Activated naive CD8-positive, alpha-beta T cell treated with anti-CD3 and anti-CD28 coated beads, Interleukin-2, amount 50 U/mL, for 16 hours (primary cell): ENCODE data around the gene TCF7.
A peak's percentile ranks its signal among the peaks of the same experiment; 100 is the strongest.

Source experiments
- DNase-seq: peaks from one replicate; pipeline ENCODE4 v3.0.0-alpha.2; 2020; ENCODE audit warnings: low read depth, low spot score

TCF7 gene

GRCh38 chr5:134113363-134113889, 1.1 kb upstream of the TCF7 start:
- no peak for DNase-seq

DNA sequence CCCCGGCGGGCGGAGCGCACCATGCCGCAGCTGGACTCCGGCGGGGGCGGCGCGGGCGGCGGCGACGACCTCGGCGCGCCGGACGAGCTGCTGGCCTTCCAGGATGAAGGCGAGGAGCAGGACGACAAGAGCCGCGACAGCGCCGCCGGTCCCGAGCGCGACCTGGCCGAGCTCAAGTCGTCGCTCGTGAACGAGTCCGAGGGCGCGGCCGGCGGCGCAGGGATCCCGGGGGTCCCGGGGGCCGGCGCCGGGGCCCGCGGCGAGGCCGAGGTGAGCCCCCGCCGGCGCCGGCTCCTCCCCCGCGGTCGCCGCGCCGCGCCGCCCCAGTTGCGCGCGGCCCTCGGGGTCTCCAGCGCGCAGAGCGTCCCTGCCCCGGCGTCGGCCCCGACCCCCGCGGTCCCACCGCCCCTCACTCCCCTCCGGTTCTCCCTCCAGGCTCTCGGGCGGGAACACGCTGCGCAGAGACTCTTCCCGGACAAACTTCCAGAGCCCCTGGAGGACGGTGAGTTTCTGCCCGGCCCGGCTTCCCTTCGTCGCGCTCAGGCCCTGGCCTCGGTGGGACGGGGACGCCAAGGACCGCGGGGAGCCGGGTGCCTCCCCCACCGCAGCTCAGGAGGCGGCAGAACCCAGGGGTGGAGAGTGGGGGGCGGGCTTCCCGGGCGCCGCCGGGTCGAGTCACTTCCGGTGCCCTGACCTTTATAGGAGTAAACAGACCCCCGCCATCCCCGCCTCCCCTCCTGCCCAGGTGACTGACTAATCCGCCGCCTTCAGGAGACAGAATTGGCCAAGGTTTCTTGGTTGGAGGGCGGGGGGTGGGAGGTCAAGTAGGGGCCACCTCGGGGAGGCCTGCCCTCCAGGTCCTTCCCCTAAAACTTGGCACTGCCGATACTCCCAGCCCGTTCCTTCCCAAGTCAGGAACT, 665 bp downstream of the TCF7 start:
- DNase-seq: peak; percentile 58

GRCh38 chr5:134115806-134116175, 1.3 kb downstream of the TCF7 start:
- DNase-seq: no peak

- no peak for DNase-seq
These were observed 1.8 kb downstream of the TCF7 start for GRCh38 chr5:134116286-134116685.

DNA sequence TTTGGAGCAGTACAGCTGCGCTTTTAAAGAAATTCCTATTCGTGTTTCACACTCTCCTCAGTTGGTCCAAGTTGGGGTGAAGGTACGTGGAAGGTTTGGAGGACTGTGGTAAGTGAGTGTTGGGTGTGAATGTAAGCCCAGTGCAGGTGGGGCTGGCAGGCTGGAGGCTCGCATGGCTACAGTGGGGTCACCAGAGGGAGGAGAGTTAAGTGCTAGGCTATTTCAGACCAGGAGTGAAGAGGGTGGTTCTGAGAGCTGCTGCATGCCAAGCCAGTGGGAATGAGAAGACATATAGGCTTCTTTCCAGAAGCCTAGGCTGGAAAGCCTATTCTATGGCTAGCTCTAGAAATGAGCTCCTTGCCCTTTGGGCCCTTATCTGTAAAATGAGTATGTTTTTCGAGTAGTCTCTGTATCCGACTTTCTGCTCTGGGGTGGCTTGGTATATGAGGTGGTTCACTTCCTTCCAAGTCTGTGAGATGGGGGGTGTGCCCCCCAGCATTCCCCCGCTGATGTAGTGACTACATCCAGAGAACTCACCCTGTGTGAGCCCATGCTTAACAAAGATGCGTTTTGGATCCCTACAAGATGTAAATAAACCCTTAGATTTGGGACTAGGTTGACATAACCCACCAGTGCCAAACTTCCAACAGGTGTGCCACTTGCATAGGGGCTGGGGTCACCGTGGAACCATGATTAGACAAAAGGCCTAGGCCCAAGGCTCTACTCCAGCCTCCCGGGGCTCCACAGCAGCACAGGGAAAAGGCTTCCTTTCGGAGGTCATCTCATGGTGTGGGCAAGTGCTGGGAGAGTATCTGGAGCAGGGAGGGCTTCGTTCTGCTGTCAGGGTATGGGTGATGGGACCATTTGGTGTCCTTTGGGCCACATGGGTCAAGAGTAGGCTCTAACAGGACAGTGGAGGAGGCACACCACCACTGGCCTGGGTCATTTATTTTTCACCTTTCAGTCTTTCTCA, 2.6 kb downstream of the TCF7 start:
- DNase-seq: no peak

GRCh38 chr5:134118212-134118835, 3.8 kb downstream of the TCF7 start:
- DNase-seq: no peak

DNA sequence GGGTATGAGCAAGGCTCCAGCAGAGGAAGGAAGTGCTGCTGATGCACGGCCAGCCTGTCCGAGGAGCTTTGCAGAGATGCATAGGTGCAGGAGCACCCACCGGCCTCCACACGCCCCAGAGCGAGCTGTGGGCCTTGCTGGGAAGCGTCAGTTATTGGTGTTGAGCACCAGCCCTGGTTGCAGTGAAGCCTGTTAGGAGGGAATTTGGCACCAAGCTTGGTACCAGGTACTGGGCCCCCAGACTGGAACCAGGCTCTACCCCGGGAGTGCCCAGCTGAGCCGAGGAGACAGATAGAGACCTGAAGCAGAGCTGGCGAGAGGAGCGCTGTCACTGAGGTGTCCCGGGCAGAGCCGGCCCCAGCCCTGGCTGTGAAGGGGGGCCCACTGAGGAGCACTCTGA, 5.2 kb downstream of the TCF7 start:
- no peak for DNase-seq

- DNase-seq: no peak
These were observed 6.1 kb downstream of the TCF7 start for GRCh38 chr5:134120386-134121138.

- no peak for DNase-seq
These were observed 8.0 kb downstream of the TCF7 start for GRCh38 chr5:134122530-134122929.

DNA sequence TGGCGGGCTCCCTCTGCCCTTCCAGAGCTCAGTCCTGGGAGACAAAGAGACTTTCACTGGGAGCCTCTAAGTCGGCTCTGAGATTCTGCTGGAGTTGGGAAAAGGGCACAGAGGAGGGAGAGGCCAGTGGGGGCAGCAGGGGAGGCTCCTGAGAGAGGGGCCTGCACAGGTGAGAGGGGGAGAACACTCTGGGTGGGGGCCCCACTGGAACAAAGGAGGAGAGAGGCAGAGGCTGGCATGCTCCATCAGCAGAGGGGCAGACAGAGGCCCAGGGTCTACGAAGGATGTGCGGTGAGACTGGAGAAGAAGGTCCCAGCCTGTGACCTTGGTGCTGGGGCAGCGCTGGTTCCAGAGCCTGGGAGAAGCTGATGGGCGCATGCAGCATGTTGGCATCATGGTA, 8.9 kb downstream of the TCF7 start:
- DNase-seq: no peak

DNA sequence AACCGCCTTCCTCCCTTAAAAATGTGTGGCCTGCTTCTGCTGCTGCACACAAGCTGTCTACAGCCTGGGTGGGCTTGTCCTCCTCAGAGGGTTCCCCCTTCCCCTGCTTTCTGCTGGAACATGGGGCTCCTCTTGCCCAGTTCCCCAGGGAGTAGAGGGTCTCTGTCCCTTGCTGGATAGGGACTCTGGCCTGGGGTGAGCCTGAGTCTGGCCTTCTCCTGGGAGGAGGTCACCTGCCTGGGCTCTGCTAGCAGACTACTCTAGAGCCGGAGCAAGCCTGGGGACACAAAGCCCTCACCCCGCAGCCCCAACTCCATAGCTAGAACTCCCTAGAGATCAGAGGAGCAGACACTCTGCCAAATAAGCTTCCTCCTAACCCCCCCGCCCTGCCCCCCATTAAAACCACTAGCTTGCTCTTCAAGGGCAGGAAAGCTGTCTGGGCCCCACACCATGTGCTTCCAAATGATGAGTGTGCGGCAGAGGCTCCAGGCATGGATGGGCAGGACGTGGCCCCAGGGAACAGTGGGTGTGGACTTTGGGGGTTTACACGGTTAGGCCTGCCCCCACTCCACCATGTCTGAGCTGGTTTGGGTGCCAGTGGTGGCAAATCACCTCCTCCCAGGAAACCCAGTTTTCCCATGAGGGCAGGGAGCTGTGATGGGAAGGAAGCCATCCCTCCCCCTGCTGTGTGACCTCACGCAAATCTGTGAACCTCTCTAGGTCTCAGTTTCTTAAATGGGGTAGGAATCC, 10.0 kb downstream of the TCF7 start:
- DNase-seq: no peak

DNA sequence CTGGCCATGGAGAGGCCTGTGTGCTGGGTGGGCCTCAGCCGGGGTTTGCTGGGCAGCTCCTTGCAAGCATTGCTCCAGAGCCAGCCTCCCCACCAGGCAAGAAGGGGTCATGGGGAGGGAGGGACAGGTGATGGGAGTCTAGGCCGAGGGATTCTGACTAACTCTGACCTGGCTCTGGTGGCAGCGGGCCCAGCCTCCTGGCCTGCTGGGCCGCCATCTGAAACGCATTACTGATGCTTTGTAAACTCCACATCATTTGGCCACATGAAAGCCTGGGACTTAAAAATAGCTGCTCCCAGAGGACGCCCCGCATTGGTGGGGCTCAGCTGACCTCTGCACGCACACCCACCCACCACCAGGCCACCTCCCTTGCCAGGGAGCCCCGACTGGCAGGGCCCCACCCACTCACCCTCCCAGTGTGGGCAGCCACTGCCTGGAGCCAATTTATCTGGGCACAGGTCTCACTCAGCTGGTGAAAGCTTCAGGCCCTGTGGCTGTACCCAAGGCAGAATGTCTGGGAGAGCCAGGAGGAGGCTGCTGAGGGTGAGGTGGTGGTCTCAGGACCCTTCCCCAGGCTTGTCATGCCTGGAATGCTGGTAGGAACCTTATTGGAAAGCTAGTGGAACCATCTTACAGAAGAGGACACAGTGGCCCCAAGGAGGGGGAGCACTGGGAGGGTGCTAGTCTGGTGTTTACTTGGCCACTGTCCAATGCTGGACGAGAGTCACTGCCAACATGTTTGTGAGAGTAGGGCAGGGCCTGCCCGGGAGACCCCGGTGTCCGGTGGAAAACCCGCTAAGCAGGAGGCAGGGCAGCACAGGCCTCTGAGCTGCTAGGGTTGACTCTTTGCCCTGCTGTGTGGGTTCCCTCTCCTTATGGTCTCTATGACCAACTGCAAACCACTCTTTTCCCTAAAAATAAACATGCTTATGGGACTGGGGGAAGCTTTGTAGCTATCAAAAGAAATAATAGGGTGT, 10.8 kb downstream of the TCF7 start:
- DNase-seq: no peak

GRCh38 chr5:134127376-134127861, 12.9 kb downstream of the TCF7 start:
- no peak for DNase-seq

- no peak for DNase-seq
These were observed 13.6 kb downstream of the TCF7 start for GRCh38 chr5:134127988-134128647.

DNA sequence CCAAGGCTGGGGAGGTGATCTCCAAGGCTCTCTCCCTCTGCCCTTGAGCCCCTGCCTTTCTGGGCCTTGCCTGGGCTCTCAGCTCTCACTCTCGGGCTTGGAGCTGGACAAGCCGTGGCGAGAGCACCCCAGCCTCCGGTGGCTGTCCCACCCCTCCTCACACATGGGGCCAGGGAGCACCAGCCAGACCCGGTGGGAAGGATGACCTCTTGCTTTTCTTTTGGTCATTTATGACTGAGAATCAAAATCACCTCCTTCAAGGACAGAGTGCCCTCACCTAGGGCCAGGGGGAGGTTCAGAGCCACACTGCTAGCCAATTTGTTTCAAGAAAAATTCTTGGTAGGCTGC, 14.1 kb downstream of the TCF7 start:
- DNase-seq: no peak

- no peak for DNase-seq
These were observed 15.1 kb downstream of the TCF7 start for GRCh38 chr5:134129411-134130238.

DNA sequence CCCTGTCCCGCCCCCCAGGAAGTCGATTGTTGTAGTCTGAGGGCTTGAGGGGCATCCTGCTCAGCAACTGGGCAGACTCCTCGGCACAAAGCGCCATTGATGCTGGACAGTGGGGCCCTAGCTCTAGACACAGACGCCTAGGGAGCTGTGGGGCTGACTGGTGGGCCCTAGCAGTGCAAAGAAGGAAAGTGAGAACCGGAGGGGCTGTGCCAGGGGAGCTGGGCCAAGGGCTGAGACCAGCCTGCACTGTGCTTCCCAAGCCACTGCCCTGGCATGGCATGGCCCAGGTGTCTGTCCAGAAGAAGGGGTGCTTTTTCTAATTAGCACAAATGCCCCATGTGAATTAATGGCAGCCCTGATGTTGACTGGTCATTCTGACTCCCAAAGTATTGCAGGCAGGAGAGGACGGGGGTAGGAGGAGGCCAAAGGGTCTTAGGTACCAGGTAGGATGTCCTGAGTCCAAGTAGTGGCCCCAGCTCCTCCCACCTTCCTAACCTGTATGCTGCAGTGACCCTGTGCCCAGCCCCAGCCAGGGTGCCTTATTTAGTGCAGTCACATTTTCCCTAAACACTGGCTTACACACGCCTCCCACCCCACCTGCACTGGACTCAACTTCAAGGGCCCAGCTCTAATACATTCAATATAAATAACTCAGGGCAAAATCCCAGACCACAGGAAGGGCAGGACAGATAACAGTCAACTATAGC, 15.9 kb downstream of the TCF7 start:
- DNase-seq: no peak
